HG03565 (cell line): Measurements from ENCODE around the gene MYO1D.
"Not testable (repeated sequence)": the region's sequence is repeated elsewhere in the genome, so short reads cannot be mapped to it uniquely, and the experiment has no call there.

Source experiments
- ATAC-seq: cut with Tn5 transposase; IDR thresholded peaks from one replicate; pipeline ENCODE4 v1.9.1; 2021; ENCODE audit warnings: mild to moderate bottlenecking, moderate library complexity; ENCODE audit not compliant: unreplicated experiment

The MYO1D gene

DNA sequence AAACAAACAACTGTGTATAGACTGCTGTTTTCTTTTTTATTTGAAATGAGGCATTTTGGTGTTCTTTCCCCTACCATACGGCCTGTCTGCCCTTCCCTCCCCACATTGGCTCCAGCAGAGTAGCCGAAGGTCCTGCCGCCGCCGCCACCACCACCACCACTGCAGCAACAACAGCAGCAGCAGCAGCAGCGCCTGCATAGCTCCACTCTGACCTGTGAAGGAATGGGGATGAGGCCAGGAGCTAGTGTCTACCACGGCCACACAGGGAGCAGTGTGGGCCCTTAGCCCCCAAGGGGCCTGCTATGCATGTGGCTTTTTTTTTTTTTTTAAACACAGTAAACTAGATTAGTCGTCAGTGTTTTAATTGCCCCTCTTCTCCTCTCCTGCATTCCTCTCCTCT is 395.7 kb downstream of the MYO1D start:
- ATAC-seq, result no peak

DNA sequence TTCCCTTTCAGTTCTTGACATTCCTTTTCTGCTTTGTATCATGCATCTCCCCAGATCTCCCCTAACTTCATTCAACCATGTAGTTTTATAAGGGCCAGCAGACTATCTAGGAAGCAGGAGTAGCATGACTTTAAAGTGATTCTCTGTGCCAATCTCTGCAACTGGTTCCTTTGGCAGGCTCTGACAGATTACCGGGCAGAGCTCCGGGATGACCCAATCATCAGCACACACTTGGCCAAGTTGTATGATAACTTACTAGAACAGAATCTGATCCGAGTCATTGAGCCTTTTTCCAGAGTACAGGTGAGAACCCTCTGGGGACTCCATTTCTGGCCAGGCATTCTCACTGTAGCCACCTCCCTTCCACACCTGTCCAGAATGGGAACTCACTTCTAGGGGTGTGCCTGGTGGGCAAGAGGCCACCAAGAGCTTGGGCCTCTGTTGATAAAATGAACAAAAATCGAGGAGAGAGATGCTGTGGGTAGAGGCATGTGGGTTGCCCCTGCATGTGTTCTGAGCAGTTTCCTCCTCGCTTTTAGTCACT is 397.8 kb downstream of the MYO1D start:
- ATAC-seq, result no peak

DNA sequence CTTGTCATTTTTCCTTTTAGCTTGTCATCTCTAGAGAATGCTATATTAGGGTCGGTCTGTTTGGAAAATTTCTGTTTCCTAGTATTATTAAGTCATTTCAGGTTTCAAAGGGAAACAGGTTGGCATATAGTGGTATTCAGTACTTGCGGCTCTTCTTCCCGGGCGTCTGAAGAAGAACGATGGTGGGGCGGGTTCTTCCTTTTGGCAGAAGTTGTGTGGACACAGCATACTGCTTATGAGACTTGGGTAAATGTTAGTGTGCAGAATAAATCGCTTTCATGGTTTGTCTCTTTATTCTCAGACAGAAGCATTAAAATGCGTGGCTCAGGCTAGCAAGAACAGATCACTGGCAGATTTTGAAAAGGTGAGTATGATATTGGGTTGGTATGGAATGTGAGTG is 399.7 kb downstream of the MYO1D start:
- ATAC-seq, result no peak

DNA sequence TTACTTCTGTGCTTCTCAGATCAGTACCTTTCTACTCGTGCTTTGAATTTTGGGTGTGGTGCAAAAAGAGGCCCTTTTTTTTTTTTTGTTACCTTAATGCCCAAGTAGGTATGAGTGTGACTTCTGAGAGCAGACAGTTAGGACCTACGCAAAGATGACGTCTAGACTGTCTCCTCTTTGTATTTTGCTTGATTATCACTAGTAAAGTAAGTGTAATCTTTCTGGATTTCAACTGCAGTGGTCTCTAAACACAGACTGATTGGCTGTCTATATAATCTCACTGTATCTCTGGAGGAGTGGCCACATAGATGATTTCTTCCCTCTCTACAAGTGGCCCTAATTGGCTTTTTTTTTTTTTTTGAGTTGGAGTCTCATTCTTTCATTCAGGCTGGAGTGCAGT is 401.7 kb downstream of the MYO1D start:
- no peak for ATAC-seq

DNA sequence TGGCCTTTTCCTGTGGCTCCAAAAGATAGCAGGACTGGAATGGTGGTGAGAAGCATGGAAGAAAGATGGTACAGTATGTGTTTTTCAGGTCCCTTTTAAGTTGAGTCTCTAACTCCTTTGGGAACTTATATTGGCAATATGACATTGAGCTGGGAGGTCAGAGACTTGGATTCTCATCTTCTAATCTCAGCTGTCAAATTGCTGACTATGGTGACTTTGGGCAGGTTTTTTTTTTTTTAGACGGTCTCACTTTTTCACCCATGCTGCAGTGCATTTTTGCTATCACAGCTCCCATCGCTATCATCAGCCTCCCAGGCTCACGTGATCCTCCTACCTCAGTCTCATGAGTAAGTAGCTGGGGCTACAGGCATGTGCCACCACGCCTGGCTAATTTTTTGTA is 405.3 kb downstream of the MYO1D start:
- no peak for ATAC-seq

DNA sequence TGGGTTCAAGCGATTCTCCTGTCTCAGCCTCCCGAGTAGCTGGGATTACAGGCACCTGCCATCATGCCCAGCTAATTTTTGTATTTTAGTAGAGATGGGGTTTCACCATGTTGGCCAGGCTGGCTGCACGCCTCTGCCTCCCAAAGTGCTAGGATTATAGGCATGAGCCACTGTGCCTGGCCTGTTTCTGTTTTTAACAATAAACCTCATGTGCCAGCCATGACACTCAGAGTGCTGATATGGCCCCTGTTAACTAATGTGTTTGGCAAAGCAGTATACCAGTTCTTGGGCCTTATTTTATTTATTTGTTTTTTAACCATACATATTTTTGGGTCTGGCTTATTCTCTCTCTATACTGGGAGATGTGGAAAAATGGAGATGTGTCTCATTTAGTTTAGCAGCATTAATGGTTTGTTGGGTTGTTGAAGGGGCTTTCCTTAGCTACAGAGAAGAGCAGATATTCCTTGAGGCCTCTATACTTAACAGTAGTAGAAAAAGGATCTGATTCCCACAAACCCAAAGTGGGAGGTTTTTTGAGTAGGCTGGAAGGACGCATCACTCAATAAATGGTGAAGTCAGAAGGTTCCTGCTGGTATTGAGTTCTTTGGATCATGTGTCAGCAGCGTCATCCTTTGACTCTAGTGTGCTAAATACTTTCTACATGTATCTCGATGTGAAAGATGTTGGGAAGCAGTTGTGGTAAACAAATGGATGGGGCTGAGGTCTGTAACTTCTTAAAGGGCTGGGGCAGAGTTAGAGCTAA is 406.3 kb downstream of the MYO1D start:
- no peak for ATAC-seq

DNA sequence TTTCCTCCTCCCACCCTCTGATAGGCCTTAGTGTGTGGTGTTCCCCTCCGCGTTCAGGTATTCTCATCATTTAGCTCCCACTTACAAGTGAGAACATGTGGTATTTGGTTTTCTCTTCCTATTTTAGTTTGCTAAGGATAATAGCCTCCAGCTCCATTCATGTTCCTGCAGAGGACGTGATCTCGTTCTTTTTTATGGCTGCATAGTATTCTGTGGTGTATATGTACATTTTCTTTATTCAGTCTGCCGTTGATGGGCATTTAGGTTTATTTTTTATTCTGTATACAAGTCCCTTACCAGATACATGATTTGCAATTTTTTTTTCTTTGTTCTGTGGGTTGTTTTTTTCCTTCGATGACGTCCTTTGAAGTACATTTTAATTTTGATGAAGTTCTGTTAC is 409.0 kb downstream of the MYO1D start:
- no peak for ATAC-seq

DNA sequence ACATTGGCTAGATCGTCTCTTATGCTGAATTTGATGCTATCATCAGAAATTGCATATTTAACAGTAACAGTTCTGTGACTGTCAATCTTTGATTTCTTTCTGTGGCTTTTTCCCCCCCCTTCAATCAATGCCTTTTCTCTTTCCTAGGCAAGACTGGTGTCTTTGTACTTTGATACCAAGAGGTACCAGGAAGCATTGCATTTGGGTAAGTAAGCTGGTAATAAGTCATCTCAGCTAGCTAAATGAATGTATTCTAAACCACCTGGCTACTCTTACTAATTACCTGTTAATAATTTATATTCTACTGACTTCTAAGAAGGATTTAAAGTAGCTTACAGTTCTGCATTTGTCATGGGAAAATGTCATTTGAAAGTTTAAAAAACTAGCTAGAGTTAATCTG is 412.6 kb downstream of the MYO1D start:
- no peak for ATAC-seq

DNA sequence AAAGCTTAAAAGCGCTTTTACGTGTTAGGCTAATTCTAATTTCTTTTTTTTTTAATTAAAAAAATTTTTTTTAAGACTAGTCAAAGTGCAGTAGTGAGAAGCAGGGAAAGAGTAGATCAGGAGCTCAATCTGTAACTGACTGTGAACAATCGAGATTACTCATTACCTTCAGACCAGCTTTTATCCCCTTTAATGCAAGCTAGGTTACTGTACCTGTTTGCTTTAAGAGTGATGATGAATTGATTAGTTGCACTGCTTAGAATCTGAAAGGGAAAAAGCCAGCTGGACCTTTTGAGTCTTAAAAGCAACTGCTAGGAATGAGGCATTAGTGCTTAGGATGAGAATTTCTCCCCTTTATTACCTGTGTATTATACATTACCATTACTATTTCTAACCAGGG is 413.6 kb downstream of the MYO1D start:
- ATAC-seq, result no peak

DNA sequence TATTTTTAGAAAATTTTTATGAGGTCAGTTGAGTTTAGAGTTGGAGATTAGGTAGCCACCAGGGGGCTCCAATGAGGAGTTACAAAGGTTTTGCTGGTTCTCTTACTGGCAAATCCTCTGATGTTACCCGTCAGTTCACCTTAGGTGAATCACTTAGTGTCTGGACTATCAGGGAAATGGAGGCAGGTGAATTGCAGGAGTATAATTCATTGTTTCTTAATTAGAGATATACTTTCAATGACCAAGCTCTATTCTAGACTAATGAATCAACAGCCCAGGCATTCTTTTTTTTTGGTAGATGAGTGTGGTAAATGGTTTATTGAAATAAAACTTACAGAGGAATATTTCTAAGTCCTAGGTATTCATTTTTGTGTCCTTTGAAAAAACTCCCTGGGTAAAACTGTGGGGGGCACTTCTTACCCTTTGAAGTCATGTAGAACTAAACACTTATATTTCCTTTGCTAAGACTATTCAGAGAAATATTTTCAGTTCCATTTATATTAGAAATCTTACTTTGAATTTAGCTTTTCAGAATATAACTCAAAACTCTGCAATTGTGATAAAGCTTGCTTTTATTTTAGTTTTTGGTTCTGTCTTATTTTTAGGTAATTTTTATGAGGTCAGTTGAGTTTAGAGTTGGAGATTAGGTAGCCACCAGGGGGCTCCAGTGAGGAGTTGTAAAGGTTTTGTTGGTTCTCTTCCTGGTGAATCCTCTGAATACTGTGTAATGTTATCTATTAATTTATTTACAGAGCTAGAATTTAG is 414.9 kb downstream of the MYO1D start:
- no peak for ATAC-seq

DNA sequence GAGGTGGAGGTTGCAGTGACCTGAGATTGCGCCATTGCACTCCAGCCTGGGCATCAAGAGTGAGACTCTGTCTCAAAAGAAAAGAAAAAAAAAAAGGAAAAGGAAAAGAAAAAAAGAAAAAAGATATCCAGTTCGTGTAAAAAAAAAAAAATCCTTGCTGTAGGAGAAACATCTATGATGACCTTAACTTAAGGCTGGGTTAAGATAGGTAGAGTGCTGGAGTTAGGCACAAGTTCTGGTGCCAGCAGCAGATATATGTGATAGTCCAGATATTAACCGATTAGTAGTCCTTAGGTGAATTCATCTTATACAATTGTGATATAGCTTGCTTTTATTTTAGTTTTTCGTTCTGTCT is 415.4 kb downstream of the MYO1D start:
- no peak for ATAC-seq

DNA sequence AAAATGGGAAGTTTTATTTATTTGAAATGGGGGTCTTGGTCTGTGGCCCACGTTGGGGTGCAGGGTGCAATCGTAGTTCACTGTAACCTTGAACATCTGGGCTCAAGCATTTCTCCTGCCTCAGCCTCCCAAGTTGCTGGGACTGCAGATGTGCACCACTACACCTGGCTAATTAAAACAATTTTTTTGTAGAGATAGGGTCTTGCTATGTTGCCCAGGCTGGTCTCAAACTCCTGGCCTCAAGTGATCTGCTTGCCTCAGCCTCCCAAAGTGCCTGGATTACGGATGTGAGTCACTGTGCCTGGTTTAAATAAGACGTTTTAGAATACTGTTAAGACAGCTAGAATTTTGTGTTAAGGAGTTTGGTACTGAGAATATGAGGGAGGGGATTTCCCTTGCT is 416.9 kb downstream of the MYO1D start:
- no peak for ATAC-seq

DNA sequence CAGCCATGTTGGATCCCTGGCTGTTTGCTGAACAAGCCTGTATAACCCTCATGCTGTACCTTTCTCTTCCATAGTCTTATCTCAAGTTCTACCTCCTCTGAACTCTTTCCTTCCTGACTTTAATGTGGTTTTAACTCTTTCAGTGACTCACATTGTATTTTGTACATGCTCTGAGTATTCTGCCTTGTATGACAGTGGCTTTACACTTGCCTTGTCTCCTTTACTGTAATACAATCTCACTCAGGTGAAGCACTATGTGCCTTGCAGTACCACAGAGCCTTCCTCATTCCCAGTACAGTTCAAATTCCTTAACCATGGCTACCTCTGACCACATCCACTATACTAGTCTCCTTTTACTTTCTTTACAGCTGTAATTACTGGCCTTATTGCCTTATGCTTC is 418.6 kb downstream of the MYO1D start:
- ATAC-seq, result no peak

DNA sequence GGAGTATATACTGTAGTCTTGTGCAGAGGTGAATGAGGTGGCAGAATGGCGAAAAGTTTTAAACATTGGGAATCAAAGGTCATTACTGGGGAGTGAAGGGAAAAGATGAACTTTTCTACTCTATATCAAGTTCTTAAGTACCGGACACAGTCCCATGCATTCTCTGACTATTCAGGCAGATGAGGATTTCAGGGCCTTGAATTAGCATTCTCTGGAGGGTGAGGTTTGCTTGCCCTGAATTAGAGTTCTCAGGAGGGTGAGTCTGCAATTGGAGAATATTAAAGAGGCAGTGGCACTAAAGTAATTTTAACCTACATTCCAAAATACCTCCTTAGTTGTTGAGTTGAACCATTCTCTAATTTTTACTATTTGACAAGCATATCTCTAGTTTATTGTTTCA is 423.6 kb downstream of the MYO1D start:
- no peak for ATAC-seq

DNA sequence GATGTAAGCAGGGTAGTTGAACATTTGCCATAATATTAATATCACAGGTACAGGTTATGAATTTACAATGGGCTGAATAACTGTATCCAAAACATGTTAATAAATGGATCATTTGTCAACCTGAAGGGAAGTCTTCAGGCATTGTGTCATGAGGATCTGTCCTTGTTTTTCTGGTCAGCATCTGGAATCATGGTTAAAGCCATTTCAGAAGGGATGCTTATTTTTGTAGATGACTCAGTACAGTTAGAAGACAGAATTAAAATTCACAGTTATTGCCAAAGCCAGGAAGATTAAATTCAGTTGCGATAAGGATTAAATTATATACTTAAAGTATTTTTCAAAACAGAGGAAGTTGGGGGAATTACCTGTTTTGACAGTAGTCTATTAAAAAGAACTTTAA is 424.6 kb downstream of the MYO1D start:
- ATAC-seq, result no peak

DNA sequence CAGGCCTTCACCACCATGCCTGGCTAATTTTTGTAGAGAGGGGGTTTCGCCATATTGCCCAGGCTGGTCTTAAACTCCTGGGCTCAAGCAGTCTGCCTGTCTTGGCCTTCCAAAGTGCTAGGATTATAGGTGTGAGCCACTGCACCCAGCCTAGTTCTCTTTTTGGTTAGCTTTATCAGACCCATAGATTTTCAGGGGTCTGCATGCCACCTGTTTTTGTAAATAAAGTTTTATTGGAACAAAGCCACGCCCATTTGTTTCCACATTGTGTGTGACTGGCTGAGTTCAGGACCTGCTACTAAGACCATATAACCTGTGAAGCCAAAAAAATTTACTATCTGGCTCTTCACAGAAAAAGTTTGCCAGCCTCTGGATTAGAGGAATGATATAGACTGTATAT is 425.0 kb downstream of the MYO1D start:
- ATAC-seq, result no peak

DNA sequence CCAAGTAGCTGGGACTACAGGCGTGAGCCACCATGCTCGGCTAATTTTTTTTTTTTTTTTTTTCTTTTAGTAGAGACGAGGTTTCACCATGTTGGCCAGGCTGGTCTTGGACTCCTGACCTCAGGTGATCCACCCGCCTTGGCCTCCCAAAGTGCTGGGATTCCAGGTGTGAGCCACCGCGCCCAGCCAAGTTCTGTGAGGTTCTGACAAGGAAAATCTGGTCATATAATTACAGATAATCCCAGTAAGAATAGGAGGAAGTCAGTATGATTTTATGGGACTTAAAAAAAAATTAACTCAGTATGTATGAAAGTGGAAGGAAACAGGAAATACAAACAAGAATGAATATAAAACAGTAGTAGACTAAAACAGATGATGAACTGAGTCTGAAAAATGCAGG is 426.5 kb downstream of the MYO1D start:
- not testable (repeated sequence) for ATAC-seq

DNA sequence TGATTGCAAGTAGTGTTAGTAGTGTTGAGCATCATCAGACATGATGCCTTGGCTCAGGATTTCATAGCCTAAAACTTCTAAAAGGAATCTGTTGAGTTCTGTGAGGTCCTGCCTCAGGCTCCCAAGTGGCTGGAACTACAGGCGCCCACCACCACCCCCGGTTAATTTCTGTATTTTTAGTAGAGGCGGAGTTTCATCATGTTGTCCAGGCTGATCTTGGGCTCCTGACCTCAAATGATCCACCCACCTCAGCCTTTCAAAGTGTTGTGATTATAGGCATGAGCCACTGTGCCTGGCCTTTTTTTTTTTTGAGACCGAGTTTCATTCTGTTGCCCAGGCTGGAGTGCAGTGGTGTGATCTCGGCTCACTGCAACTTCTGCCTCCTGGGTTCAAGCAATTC is 427.0 kb downstream of the MYO1D start:
- no peak for ATAC-seq

DNA sequence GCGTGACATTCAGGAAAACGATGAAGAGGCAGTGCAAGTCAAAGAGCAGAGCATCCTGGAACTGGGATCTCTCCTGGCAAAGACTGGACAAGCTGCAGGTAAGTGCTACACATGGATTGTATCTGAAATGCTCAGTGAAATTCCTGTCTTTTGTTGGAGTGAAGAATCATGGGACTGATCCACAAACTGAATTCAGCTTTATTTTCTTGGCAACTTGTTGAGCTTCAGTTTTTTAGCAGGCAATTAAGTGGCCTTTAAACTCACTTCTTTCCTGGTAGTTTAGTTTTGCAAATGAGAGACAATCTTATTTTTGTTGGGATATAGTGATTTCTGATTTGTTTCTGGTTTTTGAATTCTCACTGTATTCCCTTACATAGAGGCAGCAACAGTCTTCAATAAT is 430.0 kb downstream of the MYO1D start:
- no peak for ATAC-seq

DNA sequence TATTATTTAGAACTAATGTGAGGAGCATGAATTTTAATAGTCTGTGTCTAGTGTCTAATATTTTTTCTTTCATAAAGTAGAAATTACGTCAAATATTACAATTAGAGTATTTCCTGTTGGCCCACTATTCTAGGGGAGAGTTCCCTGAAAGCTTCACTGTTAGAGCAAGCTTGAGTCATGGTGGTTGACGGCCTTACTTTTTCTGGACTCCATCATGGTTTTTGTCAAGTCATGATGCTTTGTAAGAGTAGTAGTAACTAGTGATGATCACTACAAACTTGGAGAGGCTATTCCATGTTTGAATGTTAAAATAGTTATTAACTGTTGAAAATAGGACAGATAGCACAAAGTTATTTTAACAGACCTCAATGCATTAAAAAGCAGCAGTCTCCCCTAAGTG is 431.0 kb downstream of the MYO1D start:
- ATAC-seq, result no peak

DNA sequence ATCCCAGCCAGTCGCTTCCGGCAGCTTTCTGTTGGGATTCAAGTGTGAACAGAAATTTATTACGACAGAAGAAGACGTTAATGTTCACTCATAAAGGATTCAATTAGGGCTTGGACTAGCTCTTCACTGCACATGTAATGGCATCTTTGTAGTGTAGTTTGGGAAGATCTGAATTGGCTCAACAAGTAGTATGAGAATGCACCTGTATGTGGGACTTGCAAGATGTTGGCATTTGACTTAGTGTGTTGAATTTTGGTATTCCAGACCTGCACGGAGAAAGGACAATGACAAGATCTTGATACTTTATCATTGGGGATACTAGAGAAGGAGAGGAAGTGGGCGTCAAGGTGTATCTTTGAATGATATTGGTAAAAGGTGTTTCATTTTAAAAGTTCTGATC is 431.4 kb downstream of the MYO1D start:
- no peak for ATAC-seq

DNA sequence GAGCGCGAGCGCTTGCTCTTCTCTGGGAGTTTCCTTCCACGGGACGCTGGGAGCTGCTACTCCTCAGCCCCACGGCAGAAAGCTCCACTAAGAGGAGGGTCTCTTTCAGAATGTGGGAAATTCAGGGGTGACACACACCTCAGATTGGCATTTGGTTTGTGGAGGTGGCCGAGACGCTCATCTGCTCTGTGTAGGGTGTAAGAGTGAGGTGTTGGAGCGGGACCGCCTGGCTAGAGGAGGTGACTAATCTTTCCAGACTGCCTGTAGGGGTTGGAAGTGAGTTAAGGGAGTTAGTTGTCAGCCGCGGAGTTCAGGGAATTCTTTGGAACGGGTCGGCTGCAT is 431.9 kb downstream of the MYO1D start:
- no peak for ATAC-seq
